ENCODE data around the gene MRPL2. TPM values are rescaled to one million over a fixed set of nuclear protein-coding genes. Genes with fewer than 3 reads are reported as not detected.

MRPL2 gene
- total RNA-seq, 1 donor from 2014 or later = 16.2 TPM

- Histone ChIP-seq H3K9ac (ENCODE audit: low read depth in 1 of 3, low read length in 3 of 3) (peak overlapping the region; percentile 16 to 66 (median 28)), H3K9me3 (ENCODE audit: control insufficient read depth in 3 of 3, low read length in 3 of 3) (no peaks in the 10 kb centered on the region), H3K27ac (ENCODE audit: low read depth, low read length) (peak overlapping the region; percentile 39), H3K36me3 (ENCODE audit: control insufficient read depth in 3 of 3, insufficient read depth in 3 of 3, low read length in 3 of 3) (no peaks in the 10 kb centered on the region), H3K4me1 (ENCODE audit: control insufficient read depth in 3 of 3, insufficient read depth in 3 of 3, low read length in 3 of 3) (peaks cover 6 to 8% (median 7%) of the 10 kb centered on the region in 3 donors), H3K4me3 (ENCODE audit: low read length in 3 of 3) (peak overlapping the region; percentile 48 to 76 (median 65)), H3K27me3 (ENCODE audit: control insufficient read depth in 3 of 3, insufficient read depth in 3 of 3, low read length in 3 of 3) (no peaks in the 10 kb centered on the region)
Measured at GRCh38 chr6:43093436-43094289, 34.4 kb upstream of the MRPL2 start.

GRCh38 chr6:43092635-43093034, 33.4 kb upstream of the MRPL2 start:
- H3K4me1 ChIP-seq (ENCODE audit: control insufficient read depth in 3 of 3, insufficient read depth in 3 of 3, low read length in 3 of 3) = peaks cover 6 to 8% (median 7%) of the 10 kb centered on the region in 3 donors
- H3K27me3 ChIP-seq (ENCODE audit: control insufficient read depth in 3 of 3, insufficient read depth in 3 of 3, low read length in 3 of 3) = no peaks in the 10 kb centered on the region
- H3K9me3 ChIP-seq (ENCODE audit: control insufficient read depth in 3 of 3, low read length in 3 of 3) = no peaks in the 10 kb centered on the region
- no peak overlapping the region for H3K4me3 ChIP-seq (ENCODE audit: low read length in 3 of 3)
- no peak overlapping the region for H3K27ac ChIP-seq (ENCODE audit: low read depth, low read length)
- H3K9ac ChIP-seq (ENCODE audit: low read depth in 1 of 3, low read length in 3 of 3) = no peak overlapping the region
- H3K36me3 ChIP-seq (ENCODE audit: control insufficient read depth in 3 of 3, insufficient read depth in 3 of 3, low read length in 3 of 3) = no peaks in the 10 kb centered on the region

GRCh38 chr6:43091436-43091991, 32.3 kb upstream of the MRPL2 start:
- H3K27me3 ChIP-seq (ENCODE audit: control insufficient read depth in 3 of 3, insufficient read depth in 3 of 3, low read length in 3 of 3) = no peaks in the 10 kb centered on the region
- H3K9me3 ChIP-seq (ENCODE audit: control insufficient read depth in 3 of 3, low read length in 3 of 3) = no peaks in the 10 kb centered on the region
- H3K9ac ChIP-seq (ENCODE audit: low read depth in 1 of 3, low read length in 3 of 3) = no peak overlapping the region
- H3K4me3 ChIP-seq (ENCODE audit: low read length in 3 of 3) = no peak overlapping the region
- peaks cover 6 to 8% (median 7%) of the 10 kb centered on the region in 3 donors for H3K4me1 ChIP-seq (ENCODE audit: control insufficient read depth in 3 of 3, insufficient read depth in 3 of 3, low read length in 3 of 3)
- H3K36me3 ChIP-seq (ENCODE audit: control insufficient read depth in 3 of 3, insufficient read depth in 3 of 3, low read length in 3 of 3) = no peaks in the 10 kb centered on the region
- H3K27ac ChIP-seq (ENCODE audit: low read depth, low read length) = no peak overlapping the region

GRCh38 chr6:43091020-43091419, 31.8 kb upstream of the MRPL2 start:
- Histone ChIP-seq H3K36me3 (ENCODE audit: control insufficient read depth in 3 of 3, insufficient read depth in 3 of 3, low read length in 3 of 3) (no peaks in the 10 kb centered on the region), H3K9ac (ENCODE audit: low read depth in 1 of 3, low read length in 3 of 3) (no peak overlapping the region), H3K27ac (ENCODE audit: low read depth, low read length) (no peak overlapping the region)

GRCh38 chr6:43090559-43090956, 31.3 kb upstream of the MRPL2 start:
- H3K27me3 ChIP-seq (ENCODE audit: control insufficient read depth in 3 of 3, insufficient read depth in 3 of 3, low read length in 3 of 3) = no peaks in the 10 kb centered on the region

More at GRCh38 chr6:43091020-43091419, 31.8 kb upstream of the MRPL2 start:
- Histone ChIP-seq H3K9me3 (ENCODE audit: control insufficient read depth in 3 of 3, low read length in 3 of 3) (no peaks in the 10 kb centered on the region), H3K4me3 (ENCODE audit: low read length in 3 of 3) (no peak overlapping the region), H3K4me1 (ENCODE audit: control insufficient read depth in 3 of 3, insufficient read depth in 3 of 3, low read length in 3 of 3) (peaks cover 6 to 8% (median 7%) of the 10 kb centered on the region in 3 donors), H3K27me3 (ENCODE audit: control insufficient read depth in 3 of 3, insufficient read depth in 3 of 3, low read length in 3 of 3) (no peaks in the 10 kb centered on the region)

GRCh38 chr6:43089874-43090558, 30.8 kb upstream of the MRPL2 start:
- no peak overlapping the region for H3K9ac ChIP-seq (ENCODE audit: low read depth in 1 of 3, low read length in 3 of 3)
- H3K36me3 ChIP-seq (ENCODE audit: control insufficient read depth in 3 of 3, insufficient read depth in 3 of 3, low read length in 3 of 3) = no peaks in the 10 kb centered on the region
- H3K27ac ChIP-seq (ENCODE audit: low read depth, low read length) = no peak overlapping the region

More at GRCh38 chr6:43090559-43090956, 31.3 kb upstream of the MRPL2 start:
- peaks cover 6 to 8% (median 7%) of the 10 kb centered on the region in 3 donors for H3K4me1 ChIP-seq (ENCODE audit: control insufficient read depth in 3 of 3, insufficient read depth in 3 of 3, low read length in 3 of 3)
- H3K36me3 ChIP-seq (ENCODE audit: control insufficient read depth in 3 of 3, insufficient read depth in 3 of 3, low read length in 3 of 3) = no peaks in the 10 kb centered on the region
- no peak overlapping the region for H3K4me3 ChIP-seq (ENCODE audit: low read length in 3 of 3)
- H3K9me3 ChIP-seq (ENCODE audit: control insufficient read depth in 3 of 3, low read length in 3 of 3) = no peaks in the 10 kb centered on the region
- H3K9ac ChIP-seq (ENCODE audit: low read depth in 1 of 3, low read length in 3 of 3) = no peak overlapping the region
- no peak overlapping the region for H3K27ac ChIP-seq (ENCODE audit: low read depth, low read length)

GRCh38 chr6:43089467-43089866, 30.2 kb upstream of the MRPL2 start:
- Histone ChIP-seq H3K9me3 (ENCODE audit: control insufficient read depth in 3 of 3, low read length in 3 of 3) (no peaks in the 10 kb centered on the region), H3K4me1 (ENCODE audit: control insufficient read depth in 3 of 3, insufficient read depth in 3 of 3, low read length in 3 of 3) (peaks cover 6 to 8% (median 7%) of the 10 kb centered on the region in 3 donors), H3K4me3 (ENCODE audit: low read length in 3 of 3) (no peak overlapping the region), H3K36me3 (ENCODE audit: control insufficient read depth in 3 of 3, insufficient read depth in 3 of 3, low read length in 3 of 3) (no peaks in the 10 kb centered on the region), H3K9ac (ENCODE audit: low read depth in 1 of 3, low read length in 3 of 3) (no peak overlapping the region), H3K27me3 (ENCODE audit: control insufficient read depth in 3 of 3, insufficient read depth in 3 of 3, low read length in 3 of 3) (no peaks in the 10 kb centered on the region), H3K27ac (ENCODE audit: low read depth, low read length) (no peak overlapping the region)

More at GRCh38 chr6:43089874-43090558, 30.8 kb upstream of the MRPL2 start:
- Histone ChIP-seq H3K9me3 (ENCODE audit: control insufficient read depth in 3 of 3, low read length in 3 of 3) (no peaks in the 10 kb centered on the region), H3K27me3 (ENCODE audit: control insufficient read depth in 3 of 3, insufficient read depth in 3 of 3, low read length in 3 of 3) (no peaks in the 10 kb centered on the region), H3K4me1 (ENCODE audit: control insufficient read depth in 3 of 3, insufficient read depth in 3 of 3, low read length in 3 of 3) (peaks cover 6 to 8% (median 7%) of the 10 kb centered on the region in 3 donors), H3K4me3 (ENCODE audit: low read length in 3 of 3) (no peak overlapping the region)

GRCh38 chr6:43088654-43089056, 29.4 kb upstream of the MRPL2 start:
- H3K27ac ChIP-seq (ENCODE audit: low read depth, low read length) = no peak overlapping the region
- peaks cover 4 to 5% (median 4%) of the 10 kb centered on the region in 3 donors for H3K4me1 ChIP-seq (ENCODE audit: control insufficient read depth in 3 of 3, insufficient read depth in 3 of 3, low read length in 3 of 3)
- H3K27me3 ChIP-seq (ENCODE audit: control insufficient read depth in 3 of 3, insufficient read depth in 3 of 3, low read length in 3 of 3) = no peaks in the 10 kb centered on the region

GRCh38 chr6:43086022-43086658, 26.9 kb upstream of the MRPL2 start:
- H3K4me1 ChIP-seq (ENCODE audit: control insufficient read depth in 3 of 3, insufficient read depth in 3 of 3, low read length in 3 of 3) = no peaks in the 10 kb centered on the region
- H3K27me3 ChIP-seq (ENCODE audit: control insufficient read depth in 3 of 3, insufficient read depth in 3 of 3, low read length in 3 of 3) = no peaks in the 10 kb centered on the region

More at GRCh38 chr6:43088654-43089056, 29.4 kb upstream of the MRPL2 start:
- H3K9ac ChIP-seq (ENCODE audit: low read depth in 1 of 3, low read length in 3 of 3) = no peak overlapping the region
- no peak overlapping the region for H3K4me3 ChIP-seq (ENCODE audit: low read length in 3 of 3)
- no peaks in the 10 kb centered on the region for H3K36me3 ChIP-seq (ENCODE audit: control insufficient read depth in 3 of 3, insufficient read depth in 3 of 3, low read length in 3 of 3)
- no peaks in the 10 kb centered on the region for H3K9me3 ChIP-seq (ENCODE audit: control insufficient read depth in 3 of 3, low read length in 3 of 3)

More at GRCh38 chr6:43086022-43086658, 26.9 kb upstream of the MRPL2 start:
- H3K4me3 ChIP-seq (ENCODE audit: low read length in 3 of 3) = no peak overlapping the region
- H3K9me3 ChIP-seq (ENCODE audit: control insufficient read depth in 3 of 3, low read length in 3 of 3) = no peaks in the 10 kb centered on the region
- no peaks in the 10 kb centered on the region for H3K36me3 ChIP-seq (ENCODE audit: control insufficient read depth in 3 of 3, insufficient read depth in 3 of 3, low read length in 3 of 3)
- H3K27ac ChIP-seq (ENCODE audit: low read depth, low read length) = no peak overlapping the region
- no peak overlapping the region for H3K9ac ChIP-seq (ENCODE audit: low read depth in 1 of 3, low read length in 3 of 3)
